Glutamatergic neuron (in vitro differentiated cells): ENCODE results near the gene SSBP3. TPM values are rescaled to one million over a fixed set of nuclear protein-coding genes. Genes with fewer than 3 reads are reported as not detected.
A peak's percentile ranks its signal among the peaks of the same experiment; 100 is the strongest.

ENCODE experiments used
- DNase-seq: peaks from one replicate; pipeline ENCODE4 v3.0.0; 2022
- H3K27ac Mint-ChIP-seq: one replicate; pipeline ENCODE4 v1.8.0; 2020; ENCODE audit warnings: mild to moderate bottlenecking, mixed read lengths, inconsistent platforms; ENCODE audit not compliant: unreplicated experiment
- H3K27me3 Mint-ChIP-seq: one replicate; pipeline ENCODE4 v1.8.0; 2020; ENCODE audit warnings: mild to moderate bottlenecking, moderate library complexity, mixed read lengths, inconsistent platforms; ENCODE audit not compliant: unreplicated experiment
- H3K36me3 Mint-ChIP-seq: one replicate; pipeline ENCODE4 v1.8.0; 2020; ENCODE audit warnings: mild to moderate bottlenecking, mixed read lengths, inconsistent platforms; ENCODE audit not compliant: unreplicated experiment
- H3K4me1 Mint-ChIP-seq: one replicate; pipeline ENCODE4 v1.8.0; 2020; ENCODE audit warnings: mild to moderate bottlenecking, low read depth, mixed read lengths, inconsistent platforms; ENCODE audit not compliant: unreplicated experiment
- H3K4me3 Mint-ChIP-seq: one replicate; pipeline ENCODE4 v1.8.0; 2020; ENCODE audit warnings: mild to moderate bottlenecking, mixed read lengths, inconsistent platforms; ENCODE audit not compliant: unreplicated experiment
- H3K9me3 Mint-ChIP-seq: one replicate; pipeline ENCODE4 v1.8.0; 2020; ENCODE audit warnings: mild to moderate bottlenecking, moderate library complexity, mixed read lengths, inconsistent platforms; ENCODE audit not compliant: unreplicated experiment
- CTCF ChIP-seq: fragments of 200-600 bp; sonication (generic); IDR thresholded peaks from one replicate; pipeline ENCODE4 v1.5.0; 2021; ENCODE audit not compliant: partially characterized antibody, unreplicated experiment
- total RNA-seq: library from RNA; stranded (reverse); fragmentation: NEBNext Ultra II Directional; extraction: Animal tissue kit (Norgen Biotek cat#: 25700); gene quantifications from one replicate; pipeline ENCODE4 v1.2.1, GENCODE V29; 2021; ENCODE audit not compliant: unreplicated experiment

SSBP3 gene
- total RNA-seq, 1 donor from 2014 or later = 608 TPM

GRCh38 chr1:54300401-54300800 lies 105.8 kb downstream of the SSBP3 start:
- H3K9me3 Mint-ChIP-seq = peaks cover 63% of the 10 kb centered on the region
- peaks cover 60% of the 10 kb centered on the region for H3K27me3 Mint-ChIP-seq

GRCh38 chr1:54299037-54299436 lies 107.2 kb downstream of the SSBP3 start:
- TF ChIP-seq CTCF = no peak
- H3K27me3 Mint-ChIP-seq = peaks cover 59% of the 10 kb centered on the region
- DNase-seq = no peak
- H3K36me3 Mint-ChIP-seq = no peaks in the 10 kb centered on the region
- H3K4me3 Mint-ChIP-seq = peak overlapping the region; percentile 83
- H3K4me1 Mint-ChIP-seq = peaks cover 90% of the 10 kb centered on the region
- peaks cover 65% of the 10 kb centered on the region for H3K9me3 Mint-ChIP-seq
- H3K27ac Mint-ChIP-seq = peak overlapping the region; percentile 93

More at GRCh38 chr1:54300401-54300800, 105.8 kb downstream of the SSBP3 start:
- no peaks in the 10 kb centered on the region for H3K36me3 Mint-ChIP-seq
- peak overlapping the region; percentile 83 for H3K4me3 Mint-ChIP-seq
- DNase-seq = no peak
- peak overlapping the region; percentile 93 for H3K27ac Mint-ChIP-seq
- TF ChIP-seq CTCF = no peak
- H3K4me1 Mint-ChIP-seq = peaks cover 90% of the 10 kb centered on the region

- Mint-ChIP-seq H3K4me3 (peak overlapping the region; percentile 83), H3K4me1 (peaks cover 88% of the 10 kb centered on the region), H3K27ac (peak overlapping the region; percentile 93), H3K36me3 (no peaks in the 10 kb centered on the region), H3K9me3 (peaks cover 61% of the 10 kb centered on the region), H3K27me3 (peaks cover 58% of the 10 kb centered on the region)
- DNase-seq = no peak
- TF ChIP-seq CTCF = no peak
These were observed 107.7 kb downstream of the SSBP3 start for GRCh38 chr1:54298284-54299033.

- H3K36me3 Mint-ChIP-seq = no peaks in the 10 kb centered on the region
- H3K27me3 Mint-ChIP-seq = peaks cover 55% of the 10 kb centered on the region
- TF ChIP-seq CTCF = no peak
- H3K4me1 Mint-ChIP-seq = peaks cover 88% of the 10 kb centered on the region
- no peak for DNase-seq
- H3K9me3 Mint-ChIP-seq = peaks cover 60% of the 10 kb centered on the region
- H3K4me3 Mint-ChIP-seq = peak overlapping the region; percentile 83
- H3K27ac Mint-ChIP-seq = peak overlapping the region; percentile 93
These were observed 108.5 kb downstream of the SSBP3 start for GRCh38 chr1:54297596-54298283.

- no peaks in the 10 kb centered on the region for H3K36me3 Mint-ChIP-seq
- H3K27ac Mint-ChIP-seq = peak overlapping the region; percentile 93
- peak overlapping the region; percentile 4 for H3K4me3 Mint-ChIP-seq
- no peak for DNase-seq
- H3K27me3 Mint-ChIP-seq = peaks cover 59% of the 10 kb centered on the region
- no peak for TF ChIP-seq CTCF
- H3K4me1 Mint-ChIP-seq = peaks cover 88% of the 10 kb centered on the region
- H3K9me3 Mint-ChIP-seq = peaks cover 54% of the 10 kb centered on the region
These were observed 109.5 kb downstream of the SSBP3 start for GRCh38 chr1:54296666-54297065.
